Vagina (tissue), 2 donors: ENCODE measurements around the gene CDH13.

Experiments used
- POLR2A ChIP-seq, 2 donors: fragments of 450-650 bp; IDR thresholded peaks; one replicate each; pipeline ENCODE4 v1.6.1; 2017; ENCODE audit warnings: antibody characterized with exemption in 2 of 2, mild to moderate bottlenecking in 2 of 2, moderate library complexity in 2 of 2
- POLR2AphosphoS5 ChIP-seq, 2 donors: sonication (generic); formaldehyde crosslinking; IDR thresholded peaks; one replicate each; pipeline ENCODE4 v1.9.0; 2017; ENCODE audit warnings: antibody characterized with exemption in 2 of 2, mild to moderate bottlenecking in 2 of 2, low read depth in 1 of 2; ENCODE audit not compliant: insufficient read depth in 1 of 2
- TF ChIP-seq, protein P1 (sequence below), 3 experiments: fragments of 450-650 bp in 2 of 3; fragments of 200-600 bp in 1 of 3; sonication (generic) in 1 of 3; IDR thresholded peaks; one replicate each; pipeline ENCODE4 v1.5.1; 2017 to 2019; ENCODE audit warnings: antibody characterized with exemption in 3 of 3, mild to moderate bottlenecking in 2 of 3, moderate library complexity in 2 of 3

DNA sequence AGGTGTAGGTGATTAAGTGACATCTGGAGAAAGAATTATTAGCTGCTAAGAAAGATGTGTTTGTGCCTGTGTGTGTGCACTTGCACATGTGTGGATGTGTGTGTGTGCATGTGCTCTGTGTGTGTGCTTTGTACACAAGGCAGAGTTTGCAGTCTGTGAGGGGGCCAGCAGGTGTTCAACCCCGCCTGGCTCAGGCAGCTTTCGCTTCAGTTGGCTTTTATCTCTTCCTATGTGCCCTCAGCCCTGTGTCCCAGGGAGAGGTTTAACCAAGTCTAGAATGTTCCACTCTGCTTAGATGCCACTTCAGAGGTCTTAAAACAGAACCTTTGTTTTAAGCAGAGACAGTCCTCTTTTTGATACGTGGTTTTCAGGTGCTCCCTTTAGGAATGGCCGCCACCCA, 58.8 kb downstream of the CDH13 start:
- TF ChIP-seq, protein P1, sequence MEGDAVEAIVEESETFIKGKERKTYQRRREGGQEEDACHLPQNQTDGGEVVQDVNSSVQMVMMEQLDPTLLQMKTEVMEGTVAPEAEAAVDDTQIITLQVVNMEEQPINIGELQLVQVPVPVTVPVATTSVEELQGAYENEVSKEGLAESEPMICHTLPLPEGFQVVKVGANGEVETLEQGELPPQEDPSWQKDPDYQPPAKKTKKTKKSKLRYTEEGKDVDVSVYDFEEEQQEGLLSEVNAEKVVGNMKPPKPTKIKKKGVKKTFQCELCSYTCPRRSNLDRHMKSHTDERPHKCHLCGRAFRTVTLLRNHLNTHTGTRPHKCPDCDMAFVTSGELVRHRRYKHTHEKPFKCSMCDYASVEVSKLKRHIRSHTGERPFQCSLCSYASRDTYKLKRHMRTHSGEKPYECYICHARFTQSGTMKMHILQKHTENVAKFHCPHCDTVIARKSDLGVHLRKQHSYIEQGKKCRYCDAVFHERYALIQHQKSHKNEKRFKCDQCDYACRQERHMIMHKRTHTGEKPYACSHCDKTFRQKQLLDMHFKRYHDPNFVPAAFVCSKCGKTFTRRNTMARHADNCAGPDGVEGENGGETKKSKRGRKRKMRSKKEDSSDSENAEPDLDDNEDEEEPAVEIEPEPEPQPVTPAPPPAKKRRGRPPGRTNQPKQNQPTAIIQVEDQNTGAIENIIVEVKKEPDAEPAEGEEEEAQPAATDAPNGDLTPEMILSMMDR (IDR thresholded peaks at IDR 0.05), result no peak
- no peak for TF ChIP-seq POLR2A (IDR thresholded peaks at IDR 0.05)
- no peak for TF ChIP-seq POLR2AphosphoS5 (IDR thresholded peaks at IDR 0.05; ENCODE audit: insufficient read depth in 1 of 2, low read depth in 1 of 2)
